GM04504 (cell line): ENCODE measurements around the gene MYLK.

Source experiments
- DNase-seq: peaks from one replicate; pipeline ENCODE4 v3.0.0-alpha.2; 2012; ENCODE audit warnings: low read depth

Gene MYLK

GRCh38 chr3:123700791-123701722, 183.1 kb downstream of the MYLK start:
- no peak for DNase-seq

DNA sequence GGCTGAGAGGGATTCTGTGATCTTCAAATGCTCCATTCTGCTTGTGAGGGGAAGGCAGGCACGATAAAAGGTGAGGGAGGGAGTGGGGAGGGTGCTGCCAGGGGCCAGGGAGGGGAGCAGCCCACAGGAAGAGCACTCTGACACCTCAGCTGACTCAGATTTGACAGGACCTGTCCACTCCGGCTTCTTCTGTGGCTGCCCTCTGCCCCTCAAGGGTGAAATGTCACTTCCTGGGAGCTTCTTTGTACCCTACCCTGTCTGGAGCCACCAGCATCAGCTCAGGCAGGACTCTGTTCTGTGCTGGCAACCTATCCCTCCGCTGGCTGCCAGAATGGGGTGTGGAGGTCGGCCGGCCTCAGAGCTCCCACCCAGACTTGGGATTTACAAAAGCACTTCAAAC, 185.3 kb downstream of the MYLK start:
- no peak for DNase-seq

- no peak for DNase-seq
These were observed 187.3 kb downstream of the MYLK start for GRCh38 chr3:123696808-123697207.

GRCh38 chr3:123695731-123696640, 188.1 kb downstream of the MYLK start:
- DNase-seq, result no peak

DNA sequence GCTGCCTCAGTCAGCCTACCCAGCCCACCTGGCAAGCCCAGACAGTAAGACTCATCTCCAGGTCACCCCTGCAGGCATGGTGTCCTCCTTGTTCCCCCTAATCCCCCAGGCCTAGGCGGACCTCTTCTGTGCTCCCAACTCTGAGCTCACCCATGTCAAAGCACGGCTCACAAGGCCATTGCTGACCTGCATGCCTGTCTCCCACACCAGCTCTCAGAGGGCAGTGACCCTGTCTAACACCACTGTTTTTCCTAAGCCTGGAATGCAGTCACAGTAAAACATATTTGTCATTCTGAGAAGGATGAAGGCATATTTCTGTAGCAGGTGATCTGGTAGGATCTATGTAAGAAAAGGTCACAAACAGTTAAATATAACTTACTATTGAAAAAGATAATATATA, 189.0 kb downstream of the MYLK start:
- DNase-seq, result no peak

DNA sequence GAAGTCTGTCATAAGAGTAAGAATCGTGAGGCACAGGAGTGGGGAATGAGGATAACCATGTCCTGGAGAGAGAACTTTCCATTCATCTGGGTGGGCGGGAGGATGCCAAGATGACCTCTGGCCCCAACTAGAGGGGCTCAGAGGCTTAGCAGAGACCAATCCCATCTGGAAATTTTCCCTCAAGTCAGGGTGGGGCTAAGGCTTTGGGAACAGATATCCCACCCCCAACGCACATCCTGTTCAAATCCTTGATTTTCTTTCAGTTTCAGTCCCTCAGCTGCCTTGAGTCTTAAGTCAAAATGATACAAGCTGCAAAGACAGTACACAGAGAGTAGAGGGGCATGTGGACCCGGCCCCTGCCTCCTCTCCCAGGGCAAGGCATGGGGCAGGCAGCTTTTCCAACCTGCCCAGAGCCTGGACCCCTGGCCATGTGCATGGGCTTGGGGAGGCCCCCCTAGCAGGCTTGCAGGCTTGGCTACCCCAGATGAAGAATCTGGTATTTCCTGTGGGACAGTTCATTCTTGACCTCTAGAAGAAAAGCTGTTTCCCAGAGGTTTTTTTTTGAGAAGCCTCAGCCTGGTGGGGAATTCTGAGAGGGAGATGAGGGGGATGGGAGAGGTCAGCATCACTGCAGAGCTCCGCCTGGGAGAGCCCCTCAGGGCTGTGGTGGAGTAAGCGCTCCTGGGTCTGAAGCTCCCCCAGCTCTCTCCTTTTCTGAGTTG, 189.6 kb downstream of the MYLK start:
- no peak for DNase-seq

DNA sequence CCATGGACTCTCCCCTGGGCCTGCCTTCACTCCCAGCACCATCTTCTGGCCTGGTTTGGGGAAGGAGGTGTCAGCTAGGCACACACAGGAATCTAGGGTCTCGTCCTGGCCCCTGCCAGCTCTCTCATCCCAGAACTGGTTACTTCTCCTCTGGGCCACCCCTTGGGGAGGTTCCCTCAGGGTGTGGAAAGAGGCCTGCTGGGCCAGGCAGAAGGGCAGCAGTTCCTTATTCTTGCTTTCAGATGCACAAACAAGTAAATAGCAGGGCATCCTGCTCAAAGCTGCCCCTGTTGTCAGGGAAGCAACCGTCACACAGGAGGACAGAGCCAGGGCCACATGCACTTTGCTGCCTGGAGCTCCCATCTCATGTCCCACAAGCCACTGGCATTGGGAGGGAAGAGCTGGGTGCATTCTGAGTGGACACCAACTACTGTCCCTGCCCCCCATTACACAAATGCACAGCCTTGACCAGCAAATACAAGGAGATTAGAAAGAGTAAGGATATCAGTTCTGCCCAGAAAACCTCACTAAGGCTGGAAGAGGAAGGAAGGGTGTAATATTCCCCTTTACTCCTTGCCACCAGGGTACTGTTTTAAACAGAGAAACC, 190.4 kb downstream of the MYLK start:
- DNase-seq, result no peak

DNA sequence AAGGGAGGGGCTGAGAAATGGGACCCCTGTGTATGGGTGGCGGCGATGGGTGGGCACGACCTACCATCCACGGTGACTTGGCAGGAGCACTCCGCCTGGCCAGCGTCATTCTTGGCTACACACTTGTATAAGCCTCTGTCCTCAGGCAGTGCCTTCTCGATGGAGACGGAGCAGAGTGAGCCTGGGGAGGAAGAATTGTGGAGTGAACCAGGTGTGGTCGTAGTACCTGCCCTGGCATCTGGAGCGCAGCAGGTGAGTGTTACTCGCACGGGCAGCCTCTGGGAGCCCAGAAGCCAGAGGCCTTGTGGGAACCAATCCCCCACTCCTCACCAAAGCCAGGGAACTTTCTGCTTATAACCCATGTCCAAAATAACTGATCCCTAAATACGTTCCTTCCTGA, 191.5 kb downstream of the MYLK start:
- no peak for DNase-seq

- no peak for DNase-seq
These were observed 192.1 kb downstream of the MYLK start for GRCh38 chr3:123692041-123692440.

GRCh38 chr3:123689831-123690230, 194.3 kb downstream of the MYLK start:
- DNase-seq, result no peak

GRCh38 chr3:123688241-123688747, 195.8 kb downstream of the MYLK start:
- DNase-seq, result peak; percentile 95

GRCh38 chr3:123687286-123687685, 196.8 kb downstream of the MYLK start:
- no peak for DNase-seq

DNA sequence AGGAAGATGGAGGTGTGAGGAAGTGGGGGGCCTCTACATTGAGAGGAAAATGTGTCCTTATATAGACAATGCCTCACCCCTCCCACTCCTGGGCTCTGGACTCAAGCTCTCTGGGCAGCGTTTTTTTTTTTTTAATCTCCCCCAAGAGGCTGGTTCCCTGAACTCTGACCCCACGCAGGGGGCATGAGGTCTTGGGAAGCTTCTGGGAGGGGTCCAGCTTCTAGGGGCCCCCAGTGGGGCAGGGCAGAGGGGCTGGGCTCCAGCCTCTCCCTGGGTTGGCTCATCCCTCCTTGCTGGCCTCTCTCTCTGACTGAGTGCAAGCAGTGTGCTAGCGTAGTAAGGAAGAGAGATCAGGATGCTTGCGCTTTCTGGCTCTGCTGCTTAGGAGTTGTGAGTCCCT, 197.9 kb downstream of the MYLK start:
- no peak for DNase-seq

DNA sequence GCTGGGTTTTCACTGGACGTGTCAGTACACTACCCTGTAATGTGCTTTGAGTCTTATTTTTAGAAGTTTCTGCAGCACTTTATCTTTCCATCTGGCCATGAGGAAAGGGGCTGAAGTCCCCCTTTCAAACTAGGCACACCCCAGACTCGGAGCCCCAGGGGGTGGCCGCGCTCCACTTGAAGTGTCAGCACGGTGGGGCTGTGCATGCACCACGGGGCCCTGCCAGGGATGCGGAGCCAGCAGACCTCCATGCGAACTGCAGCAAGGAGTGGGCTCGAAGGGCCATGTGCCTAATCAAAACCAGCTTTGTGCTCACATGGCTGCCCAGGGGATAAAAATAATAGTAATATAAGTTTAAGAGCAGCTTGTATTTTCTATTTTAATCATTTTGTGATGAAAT, 198.4 kb downstream of the MYLK start:
- no peak for DNase-seq

GRCh38 chr3:123684636-123685035, 199.5 kb downstream of the MYLK start:
- DNase-seq, result no peak

- DNase-seq, result no peak
These were observed 199.9 kb downstream of the MYLK start for GRCh38 chr3:123684209-123684608.

DNA sequence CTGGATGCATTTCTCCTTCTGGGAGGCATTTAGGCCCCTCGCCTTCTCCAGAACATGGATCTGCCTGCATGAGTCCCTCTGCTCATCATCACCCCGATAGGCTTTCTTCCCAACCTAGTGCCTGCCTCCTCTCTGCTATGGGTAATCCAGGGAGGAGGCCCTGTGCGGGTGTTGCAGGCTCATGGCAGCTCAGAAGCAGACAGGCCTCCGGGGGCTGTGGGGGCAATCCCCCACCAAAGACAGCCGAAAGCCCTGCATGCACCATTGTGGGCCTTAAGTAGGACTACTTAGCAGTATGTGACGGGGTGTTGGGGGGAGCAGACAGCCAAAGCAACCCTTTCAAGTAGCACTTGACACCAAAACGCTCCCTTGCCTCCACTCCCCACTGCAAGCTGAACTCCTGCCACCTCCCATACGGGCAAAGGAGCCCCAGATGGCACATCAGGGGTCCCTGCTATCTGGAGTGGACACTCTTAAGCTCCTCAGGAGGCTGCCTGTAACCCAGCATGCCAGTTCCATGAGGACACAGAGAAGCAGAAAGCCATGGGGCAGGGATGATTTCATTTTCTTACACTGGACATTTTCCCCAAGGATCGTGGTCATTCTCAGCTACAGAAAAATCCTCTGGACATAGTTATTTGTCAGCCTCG, 200.5 kb downstream of the MYLK start:
- DNase-seq, result no peak

DNA sequence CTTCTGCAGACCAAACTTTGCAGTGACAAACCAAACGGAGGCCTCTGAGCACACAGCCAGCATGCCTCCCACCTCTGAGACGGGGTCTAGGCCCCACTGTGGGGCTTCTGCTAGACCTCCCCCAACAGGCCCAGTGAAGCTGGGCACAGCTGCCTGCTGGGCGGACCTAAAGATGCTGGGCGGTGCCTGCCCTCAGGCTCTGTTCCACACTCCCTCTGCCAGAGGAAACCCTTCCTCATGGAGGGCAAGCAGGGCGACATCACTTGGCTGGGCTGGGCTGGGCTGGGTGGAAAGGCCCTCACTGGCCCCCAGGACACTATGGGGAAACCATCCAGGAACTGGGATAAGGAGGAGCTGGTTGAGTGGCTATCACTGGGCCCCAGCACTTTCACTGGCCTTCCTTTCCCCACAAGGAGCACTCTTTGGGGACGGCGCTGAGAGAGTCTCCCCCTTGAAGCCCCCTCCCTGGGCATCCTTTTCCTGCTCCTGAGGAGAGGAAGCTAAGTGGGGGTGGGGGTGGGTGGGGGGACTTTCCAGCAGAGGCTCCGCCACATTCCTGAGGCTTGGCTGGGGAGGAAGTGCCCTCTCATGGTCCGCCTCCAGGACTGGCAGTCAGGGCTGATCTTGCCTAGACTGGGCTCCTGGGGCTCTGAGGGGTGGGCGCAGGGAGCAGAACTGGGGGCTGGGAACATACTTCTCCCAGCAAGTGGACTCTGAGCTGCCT, 201.2 kb downstream of the MYLK start:
- no peak for DNase-seq

DNA sequence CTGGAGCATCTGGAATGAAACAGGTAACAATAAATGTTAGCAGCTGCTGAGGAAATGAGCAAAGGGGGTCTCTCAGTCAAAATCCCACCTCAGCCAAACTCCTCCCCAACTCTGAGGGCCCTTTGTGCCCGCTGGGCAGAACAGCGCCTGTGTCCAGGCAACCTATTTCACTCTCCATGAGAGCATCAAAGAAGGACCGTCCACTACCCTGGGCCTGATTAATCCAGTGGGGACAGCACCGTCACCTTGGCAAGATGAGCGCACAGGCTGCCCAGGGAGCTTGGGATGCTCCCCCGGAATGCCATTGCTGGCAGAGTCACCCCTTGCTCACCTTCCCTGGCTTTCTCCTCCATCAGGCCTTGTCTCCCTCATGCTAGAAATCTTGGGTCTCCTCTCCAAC, 201.8 kb downstream of the MYLK start:
- DNase-seq, result no peak

DNA sequence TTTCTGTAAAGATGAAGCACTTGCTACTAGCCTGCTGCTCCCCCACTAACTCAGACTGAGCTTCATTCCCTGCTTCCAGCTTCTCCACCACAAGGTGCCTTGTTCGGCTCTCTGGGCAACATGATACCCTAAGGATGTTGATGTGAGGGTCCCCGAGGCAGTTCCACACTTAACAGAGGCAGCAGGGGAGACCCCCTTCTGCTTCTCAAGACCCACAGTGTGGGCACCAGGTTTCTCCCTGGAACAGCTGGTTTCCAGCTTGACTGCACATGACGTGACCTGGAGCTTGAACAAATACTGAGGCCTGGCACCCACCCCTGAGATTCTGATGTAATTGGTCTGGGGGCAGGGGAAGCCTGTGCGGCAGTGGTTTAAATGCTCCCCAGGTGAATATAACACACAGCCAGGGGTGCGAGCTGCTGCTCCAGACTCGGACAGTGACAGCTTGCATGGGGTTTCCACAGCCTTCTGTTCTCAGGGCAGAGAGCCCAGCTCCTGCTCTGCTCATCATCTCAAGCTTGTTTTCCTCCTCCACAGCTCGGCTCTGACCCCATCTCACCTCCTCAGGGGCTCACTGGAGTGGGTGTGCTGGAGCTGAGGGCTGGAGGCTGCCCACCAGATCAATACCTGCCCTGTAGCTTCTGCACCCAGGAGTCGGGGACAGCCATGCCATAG, 204.3 kb downstream of the MYLK start:
- DNase-seq, result no peak
